A549 (cell line): Measurements from ENCODE around the gene TSPAN14. TPM values are rescaled to one million over a fixed set of nuclear protein-coding genes. Genes with fewer than 3 reads are reported as not detected.

ENCODE experiments used
- ATAC-seq, 2 experiments: fragments of 200-7000 bp in 1 of 2; fragments of >200 bp in 1 of 2; cut with Nextera tagmentation in 1 of 2; cut with Tn5 transposase in 1 of 2; 3 replicates each; pipeline versions ENCODE4 v1.8.0 to v1.9.1; 2018 to 2020; ENCODE audit warnings: mild to moderate bottlenecking in 1 of 2, moderate library complexity in 1 of 2
- CTCF ChIA-PET: fragments of 300-600 bp; sonication (Branson Sonifier 250); formaldehyde crosslinking; extraction: SDS; loops from one replicate; lab custom pipeline; 2021; ENCODE audit warnings: antibody characterized with exemption, inconsistent platforms; lab: Yijun Ruan, JAX
- POLR2A ChIA-PET: fragments of 350-600 bp; formaldehyde crosslinking; extraction: SDS; loops from one replicate; lab custom pipeline; 2021; ENCODE audit warnings: antibody characterized with exemption, inconsistent platforms; lab: Yijun Ruan, JAX
- DNase-seq, 2 experiments: peaks; one replicate each; pipeline versions ENCODE4 v3.0.0 to v3.0.0-alpha.2; 2011 to 2016; ENCODE audit warnings: low read depth in 1 of 2, low spot score in 1 of 2
- FAIRE-seq: peaks from 2 replicates; lab custom pipeline; 2011; peaks lifted over from hg19 to GRCh38; lab: Jason Lieb, UNC
- H3K27ac ChIP-seq, 2 experiments: fragments of >200 bp; sonication (Bioruptor Twin); formaldehyde crosslinking; 3 replicates each; pipeline ENCODE4 v1.5.1; 2016 to 2017
- H3K4me1 ChIP-seq: fragments of >200 bp; sonication (Bioruptor Twin); formaldehyde crosslinking; 3 replicates; pipeline ENCODE4 v1.6.1; 2016
- H3K4me2 ChIP-seq: fragments of >200 bp; sonication (Bioruptor Twin); formaldehyde crosslinking; 3 replicates; pipeline ENCODE4 v1.6.1; 2016
- H3K4me3 ChIP-seq: fragments of >200 bp; sonication (Bioruptor Twin); formaldehyde crosslinking; 3 replicates; pipeline ENCODE4 v1.5.1; 2016
- H3K9me3 ChIP-seq: fragments of >200 bp; sonication (Bioruptor Twin); formaldehyde crosslinking; 3 replicates; pipeline ENCODE4 v1.6.1; 2016
- CBX8 ChIP-seq: fragments of 200-600 bp; sonication (generic); IDR thresholded peaks from 2 replicates; pipeline ENCODE4 v1.6.1; 2016
- CEBPB ChIP-seq, 2 experiments: fragments of >200 bp in 1 of 2; sonication (Bioruptor Twin) in 1 of 2; formaldehyde crosslinking in 1 of 2; IDR thresholded peaks; 2 replicates each; pipeline ENCODE4 v1.6.1; 2012 to 2016
- GATA3 ChIP-seq: IDR thresholded peaks from 2 replicates; pipeline ENCODE4 v1.6.1; 2012; ENCODE audit warnings: borderline replicate concordance
- HDAC2 ChIP-seq: fragments of 200-600 bp; sonication (generic); IDR thresholded peaks from 2 replicates; pipeline ENCODE4 v1.6.1; 2016
- HES2 ChIP-seq: fragments of >200 bp; sonication (Bioruptor Twin); formaldehyde crosslinking; IDR thresholded peaks from 2 replicates; pipeline ENCODE4 v1.6.1; 2016
- JUNB ChIP-seq: fragments of >200 bp; sonication (Bioruptor Twin); formaldehyde crosslinking; IDR thresholded peaks from 2 replicates; pipeline ENCODE4 v1.6.1; 2016
- KDM1A ChIP-seq: fragments of 200-600 bp; sonication (generic); IDR thresholded peaks from 2 replicates; pipeline ENCODE4 v1.6.1; 2016; ENCODE audit warnings: low read depth, mild to moderate bottlenecking
- NPAS2 ChIP-seq: fragments of 250-450 bp; sonication (Bioruptor Pico); IDR thresholded peaks from 2 replicates; pipeline ENCODE4 v1.8.0; 2022; ENCODE audit warnings: mild to moderate bottlenecking, moderate library complexity, borderline replicate concordance
- NR3C1 ChIP-seq: fragments of >200 bp; sonication (Bioruptor Twin); formaldehyde crosslinking; IDR thresholded peaks from 3 replicates; pipeline ENCODE4 v1.6.1; 2017
- PHF8 ChIP-seq: fragments of 200-600 bp; sonication (generic); IDR thresholded peaks from 2 replicates; pipeline ENCODE4 v1.6.1; 2016; ENCODE audit warnings: low read depth, mild to moderate bottlenecking, antibody characterized with exemption, moderate library complexity, borderline replicate concordance
- POLR2AphosphoS2 ChIP-seq: conservative IDR thresholded peaks from 2 replicates; pipeline ENCODE4 v1.6.1; 2012; ENCODE audit warnings: low read length, improper control_type of control experiment, inconsistent platforms
- RNF2 ChIP-seq: fragments of 200-600 bp; sonication (generic); IDR thresholded peaks from 2 replicates; pipeline ENCODE4 v1.6.1; 2016; ENCODE audit warnings: low read depth, mild to moderate bottlenecking, antibody characterized with exemption, moderate library complexity, borderline replicate concordance
- TP53 ChIP-seq: fragments of 250-450 bp; sonication (Bioruptor Pico); IDR thresholded peaks from 2 replicates; pipeline ENCODE4 v1.5.0; 2021; ENCODE audit warnings: mild to moderate bottlenecking, moderate library complexity
- ZC3H11A ChIP-seq: fragments of 450-650 bp; IDR thresholded peaks from 2 replicates; pipeline ENCODE4 v1.6.1; 2014; ENCODE audit warnings: antibody characterized with exemption, mild to moderate bottlenecking
- ZFP36 ChIP-seq: fragments of 450-650 bp; IDR thresholded peaks from 2 replicates; pipeline ENCODE4 v1.6.1; 2014; ENCODE audit warnings: borderline replicate concordance; ENCODE audit not compliant: partially characterized antibody
- ZSCAN20 ChIP-seq: fragments of 250-450 bp; sonication (Bioruptor Pico); IDR thresholded peaks from 2 replicates; pipeline ENCODE4 v1.8.0; 2022; ENCODE audit warnings: mild to moderate bottlenecking, moderate library complexity
- whole genome bisulfite sequencing: methylation state at CpG from one replicate; pipeline ENCODE4 v1.1.6; 2017; ENCODE audit errors: missing lambda C conversion rate; 5-methylcytosine and 5-hydroxymethylcytosine counted together
- polyA plus RNA-seq, 4 experiments: library from polyadenylated mRNA; depleted of rRNA in 3 of 4; stranded (reverse); fragments of >200 nt; fragmentation: RNase III in 1 of 4; extraction: RNeasy Plus Mini Kit Qiagen cat#74134 plus additional on column Dnase treatment in 1 of 4; gene quantifications; 2 replicates in 3 of 4; 3 replicates in 1 of 4; pipeline ENCODE4 v1.2.3, GENCODE V29; 2011 to 2017
- TF ChIP-seq, protein P1 (sequence below): fragments of >200 bp; sonication (Bioruptor Twin); formaldehyde crosslinking; IDR thresholded peaks from 3 replicates; pipeline ENCODE4 v1.6.1; 2016
- TF ChIP-seq, protein P2 (sequence below): fragments of 150-350 bp; IDR thresholded peaks from 2 replicates; pipeline ENCODE4 v1.6.1; 2014; ENCODE audit warnings: low read depth, mild to moderate bottlenecking, low read length

The TSPAN14 gene
- polyA plus RNA-seq, 2 of the 4 experiments (the other 2 are of a cell fraction): 87.0 to 124 TPM

GRCh38 chr10:80571352-80571751 is 117.2 kb downstream of the TSPAN14 start (continued):
- TF ChIP-seq ZSCAN20: no peak
- TF ChIP-seq, protein P1, sequence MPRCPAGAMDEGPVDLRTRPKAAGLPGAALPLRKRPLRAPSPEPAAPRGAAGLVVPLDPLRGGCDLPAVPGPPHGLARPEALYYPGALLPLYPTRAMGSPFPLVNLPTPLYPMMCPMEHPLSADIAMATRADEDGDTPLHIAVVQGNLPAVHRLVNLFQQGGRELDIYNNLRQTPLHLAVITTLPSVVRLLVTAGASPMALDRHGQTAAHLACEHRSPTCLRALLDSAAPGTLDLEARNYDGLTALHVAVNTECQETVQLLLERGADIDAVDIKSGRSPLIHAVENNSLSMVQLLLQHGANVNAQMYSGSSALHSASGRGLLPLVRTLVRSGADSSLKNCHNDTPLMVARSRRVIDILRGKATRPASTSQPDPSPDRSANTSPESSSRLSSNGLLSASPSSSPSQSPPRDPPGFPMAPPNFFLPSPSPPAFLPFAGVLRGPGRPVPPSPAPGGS: no peak
- no peak for TF ChIP-seq HES2
- TF ChIP-seq NPAS2 (CRISPR knock-in tag): no peak

DNA sequence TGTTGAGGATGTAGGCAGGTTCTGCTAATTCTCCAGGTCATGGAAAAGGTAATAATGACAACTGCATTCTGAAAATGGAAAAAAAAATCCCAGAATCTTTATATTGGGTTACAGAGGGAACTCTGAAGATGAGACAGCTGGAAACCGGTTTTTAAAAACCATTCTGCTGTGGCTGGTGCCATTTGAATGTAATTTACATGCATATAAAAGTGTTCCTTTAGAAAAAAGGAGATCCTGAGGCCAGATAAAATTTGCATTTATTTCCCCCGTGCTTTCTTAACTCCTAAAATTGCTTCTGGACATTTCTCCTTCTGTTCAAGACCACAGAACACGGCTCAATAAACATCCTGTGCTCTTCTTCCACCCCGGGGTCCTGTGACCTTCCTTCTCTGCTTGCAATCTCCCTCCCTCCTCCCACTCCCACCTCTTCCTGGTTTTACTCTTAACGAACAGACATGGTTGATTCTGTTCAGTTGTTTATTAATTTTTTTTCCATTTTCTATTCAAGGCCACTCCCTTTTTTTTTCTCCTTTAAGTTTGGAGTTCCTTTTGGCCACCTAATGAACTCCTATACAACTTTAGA is 125.2 kb downstream of the TSPAN14 start:
- POLR2A ChIA-PET: no interaction called here
- TF ChIP-seq GATA3: no peak
- TF ChIP-seq CEBPB (IDR thresholded peaks at IDR 0.05): no peak
- no peak for TF ChIP-seq POLR2AphosphoS2
- TF ChIP-seq ZFP36: no peak
- no peak for TF ChIP-seq HDAC2
- no peak for TF ChIP-seq NR3C1
- no peak for TF ChIP-seq ZC3H11A
- no peak for TF ChIP-seq JUNB
- ATAC-seq: no peak

GRCh38 chr10:80579849-80580637 is 125.9 kb downstream of the TSPAN14 start:
- ATAC-seq: no peak
- CTCF ChIA-PET: no interaction called here

More for the DNA sequence above, 125.2 kb downstream of the TSPAN14 start:
- WGBS: 10% methylated on average over 5 of the region's 5 CpGs
- Histone ChIP-seq H3K4me3 (no peak overlapping the region), H3K4me2 (no peak overlapping the region), H3K9me3 (peaks cover 5% of the 10 kb centered on the region; the same call in 1 of the 3 replicates), H3K27ac (no peak overlapping the region), H3K4me1 (no peaks in the 10 kb centered on the region)
- no peak for DNase-seq
- CTCF ChIA-PET: interaction anchor here (0.6 to 1.8 kb wide), 2 partner anchors 17 to 21 kb away, joined by 3 to 4 read pairs; no protein-coding TSS in a partner anchor
- no peak for FAIRE-seq

More at GRCh38 chr10:80579849-80580637, 125.9 kb downstream of the TSPAN14 start:
- POLR2A ChIA-PET: no interaction called here
- no peaks in the 10 kb centered on the region for H3K4me1 ChIP-seq
- 49% methylated on average over 5 of the region's 5 CpGs for WGBS
- H3K9me3 ChIP-seq: peaks cover 5% of the 10 kb centered on the region; the same call in 1 of the 3 replicates
- no peak for DNase-seq
- H3K27ac ChIP-seq: no peak overlapping the region
- no peak overlapping the region for H3K4me3 ChIP-seq
- H3K4me2 ChIP-seq: no peak overlapping the region
- FAIRE-seq: no peak
- TF ChIP-seq KDM1A (no peak), PHF8 (no peak), HES2 (no peak), ZSCAN20 (no peak), TP53 (CRISPR knock-in tag) (no peak), POLR2AphosphoS2 (no peak), NPAS2 (CRISPR knock-in tag) (no peak), CBX8 (no peak), RNF2 (no peak)
- TF ChIP-seq, protein P2, sequence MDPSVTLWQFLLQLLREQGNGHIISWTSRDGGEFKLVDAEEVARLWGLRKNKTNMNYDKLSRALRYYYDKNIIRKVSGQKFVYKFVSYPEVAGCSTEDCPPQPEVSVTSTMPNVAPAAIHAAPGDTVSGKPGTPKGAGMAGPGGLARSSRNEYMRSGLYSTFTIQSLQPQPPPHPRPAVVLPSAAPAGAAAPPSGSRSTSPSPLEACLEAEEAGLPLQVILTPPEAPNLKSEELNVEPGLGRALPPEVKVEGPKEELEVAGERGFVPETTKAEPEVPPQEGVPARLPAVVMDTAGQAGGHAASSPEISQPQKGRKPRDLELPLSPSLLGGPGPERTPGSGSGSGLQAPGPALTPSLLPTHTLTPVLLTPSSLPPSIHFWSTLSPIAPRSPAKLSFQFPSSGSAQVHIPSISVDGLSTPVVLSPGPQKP: no peak
- TF ChIP-seq, all 56 proteins: peak for 0
